Measurements from ENCODE around the gene GINS1. TPM values are rescaled to one million over a fixed set of nuclear protein-coding genes. Genes with fewer than 3 reads are reported as not detected.
A peak's percentile ranks its signal among the peaks of the same experiment; 100 is the strongest.
"Not testable (repeated sequence)": the region's sequence is repeated elsewhere in the genome, so short reads cannot be mapped to it uniquely, and the experiment has no call there.

The GINS1 gene
- total RNA-seq, 1 experiment from 2014 or later = 36.0 TPM

- Histone ChIP-seq H3K27ac (ENCODE audit: low read length) (peak overlapping the region; percentile 89), H3K36me3 (ENCODE audit: control insufficient read depth, insufficient read depth, low read length) (no peaks in the 10 kb centered on the region), H3K9me3 (ENCODE audit: control insufficient read depth, insufficient read depth, low read depth, low read length) (peaks cover 8% of the 10 kb centered on the region; the same call in 1 of the 2 replicates), H3K4me3 (ENCODE audit: low read depth in 2 of 2, low read length in 2 of 2) (no peak overlapping the region), H3K27me3 (ENCODE audit: control insufficient read depth, insufficient read depth, low read length) (no peaks in the 10 kb centered on the region), H3K4me1 (ENCODE audit: control insufficient read depth, insufficient read depth, low read length) (peaks cover 43% of the 10 kb centered on the region)
- DNase-seq (ENCODE audit: low read depth, low spot score) (no peak), ATAC-seq (peak; percentile 78)
- CTCF ChIA-PET = interaction anchor here (0.7 to 3.0 kb wide), 8 partner anchors 9 to 103 kb away, joined by 3 to 25 read pairs (median 7); partner anchors contain the start of gene GINS1
- no TSS peak for BruUV-seq (replicated peaks)
- in situ Hi-C loops (cut with HindIII; ENCODE audit: low pct_unique_long_range_greater_than_20kb, low sequenced_read_pairs) = no loop called here
- POLR2A ChIA-PET = interaction anchor here (0.9 to 1.2 kb wide), 2 partner anchors 13 to 62 kb away, joined by 3 to 6 read pairs; no protein-coding TSS in a partner anchor
- intact Hi-C loops (cut with micrococcal nuclease; ENCODE audit: unreplicated experiment) = loop anchor here (2.0 to 5.0 kb wide), 3 partner anchors 62 to 406 kb away; partner anchors contain the start of gene APMAP
- TF ChIP-seq SIN3A (IDR thresholded peaks at IDR 0.05; ENCODE audit: borderline replicate concordance, insufficient read depth, low read depth, low read length) (no peak), REST (IDR thresholded peaks at IDR 0.05; ENCODE audit: insufficient read depth in 1 of 2, low read depth in 2 of 2, low read length in 1 of 2) (no peak), CTCF (IDR thresholded peaks at IDR 0.05) (no peak), POLR2AphosphoS5 (IDR thresholded peaks at IDR 0.05; ENCODE audit: low read depth, low read length) (no peak; the same call in 1 of the 2 replicates), TCF7L2 (IDR thresholded peaks at IDR 0.05; ENCODE audit: low read depth, low read length) (no peak)
These were observed 9.0 kb upstream of the GINS1 start for GRCh38 chr20:25398376-25399036.

GRCh38 chr20:25399037-25399430, 8.4 kb upstream of the GINS1 start:
- Histone ChIP-seq H3K4me3 (ENCODE audit: low read depth in 2 of 2, low read length in 2 of 2) (no peak overlapping the region), H3K9me3 (ENCODE audit: control insufficient read depth, insufficient read depth, low read depth, low read length) (peaks cover 10% of the 10 kb centered on the region; the same call in 1 of the 2 replicates), H3K27me3 (ENCODE audit: control insufficient read depth, insufficient read depth, low read length) (no peaks in the 10 kb centered on the region), H3K36me3 (ENCODE audit: control insufficient read depth, insufficient read depth, low read length) (no peaks in the 10 kb centered on the region), H3K27ac (ENCODE audit: low read length) (peak overlapping the region; percentile 89), H3K4me1 (ENCODE audit: control insufficient read depth, insufficient read depth, low read length) (peaks cover 38% of the 10 kb centered on the region)
- POLR2A ChIA-PET = interaction anchor here (0.9 kb wide), 2 partner anchors 12 to 98 kb away, joined by 3 read pairs; no protein-coding TSS in a partner anchor
- in situ Hi-C loops (cut with HindIII; ENCODE audit: low pct_unique_long_range_greater_than_20kb, low sequenced_read_pairs) = no loop called here
- peak; percentile 94 for ATAC-seq
- TF ChIP-seq POLR2AphosphoS5 (IDR thresholded peaks at IDR 0.05; ENCODE audit: low read depth, low read length) = no peak
- TF ChIP-seq CTCF (IDR thresholded peaks at IDR 0.05) = peak; percentile 82
- peak; percentile 67 for DNase-seq (ENCODE audit: low read depth, low spot score)
- CTCF ChIA-PET = interaction anchor here (0.6 to 3.0 kb wide), 8 partner anchors 8 to 103 kb away, joined by 3 to 25 read pairs (median 7); partner anchors contain the start of gene GINS1
- intact Hi-C loops (cut with micrococcal nuclease; ENCODE audit: unreplicated experiment) = loop anchor here (2.0 to 5.0 kb wide), 3 partner anchors 62 to 407 kb away; partner anchors contain the start of gene APMAP
- no TSS peak for BruUV-seq (replicated peaks)

GRCh38 chr20:25400291-25400732, 7.2 kb upstream of the GINS1 start:
- H3K36me3 ChIP-seq (ENCODE audit: control insufficient read depth, insufficient read depth, low read length); ATAC-seq; DNase-seq (ENCODE audit: low read depth, low spot score); intact Hi-C loops (cut with micrococcal nuclease; ENCODE audit: unreplicated experiment); H3K4me3 ChIP-seq (ENCODE audit: low read depth in 2 of 2, low read length in 2 of 2); H3K27me3 ChIP-seq (ENCODE audit: control insufficient read depth, insufficient read depth, low read length); in situ Hi-C loops (cut with HindIII; ENCODE audit: low pct_unique_long_range_greater_than_20kb, low sequenced_read_pairs); BruUV-seq (replicated peaks); H3K9me3 ChIP-seq (ENCODE audit: control insufficient read depth, insufficient read depth, low read depth, low read length): not testable (repeated sequence)
- CTCF ChIA-PET = interaction anchor here (3.0 kb wide), 1 partner anchor 63 kb away, joined by 25 read pairs; no protein-coding TSS in a partner anchor
- POLR2A ChIA-PET = interaction anchor here (0.6 kb wide), 1 partner anchor 101 kb away, joined by 5 read pairs; no protein-coding TSS in a partner anchor
- Histone ChIP-seq H3K4me1 (ENCODE audit: control insufficient read depth, insufficient read depth, low read length) (peaks cover 27% of the 10 kb centered on the region), H3K27ac (ENCODE audit: low read length) (peak overlapping the region; percentile 29; the same call in 1 of the 2 replicates)

All from Panc1 (cell line).